Esophagus muscularis mucosa (tissue), 4 donors: ENCODE data around the gene URM1. TPM values are rescaled to one million over a fixed set of nuclear protein-coding genes. Genes with fewer than 3 reads are reported as not detected.
"Not testable (repeated sequence)": the region's sequence is repeated elsewhere in the genome, so short reads cannot be mapped to it uniquely, and the experiment has no call there.

ENCODE experiments used
- DNase-seq: peaks from one replicate; pipeline ENCODE4 v3.0.0-alpha.2; 2017; ENCODE audit errors: extremely low spot score
- H3K27ac ChIP-seq, 4 donors: fragments of 200-600 bp; sonication (generic); replicated peaks in 1 of 4; 1 replicate in 3 of 4; 2 replicates in 1 of 4; pipeline ENCODE4 v1.5.1; 2016 to 2019; ENCODE audit warnings: mild to moderate bottlenecking in 1 of 4
- H3K27me3 ChIP-seq, 4 donors: fragments of 200-600 bp; sonication (generic); one replicate each; pipeline versions ENCODE4 v1.5.1 to v1.6.0; 2016 to 2019
- H3K36me3 ChIP-seq, 4 donors: fragments of 200-600 bp; sonication (generic); one replicate each; pipeline ENCODE4 v1.5.1; 2016 to 2019
- H3K4me1 ChIP-seq, 4 donors: fragments of 200-600 bp; sonication (generic); one replicate each; pipeline ENCODE4 v1.5.1; 2016 to 2019
- H3K4me3 ChIP-seq, 4 donors: fragments of 200-600 bp; sonication (generic); 1 replicate in 2 of 4; 2 replicates in 2 of 4; pipeline ENCODE4 v1.5.1; 2016 to 2019; ENCODE audit warnings: mild to moderate bottlenecking in 4 of 4, moderate library complexity in 1 of 4
- H3K9me3 ChIP-seq, 4 donors: fragments of 200-600 bp; sonication (generic); 1 replicate in 3 of 4; 2 replicates in 1 of 4; pipeline ENCODE4 v1.5.1; 2016 to 2019
- CTCF ChIP-seq, 3 experiments: fragments of 200-600 bp in 2 of 3; fragments of 450-650 bp in 1 of 3; sonication (generic) in 2 of 3; IDR thresholded peaks; one replicate each; pipeline ENCODE4 v1.5.1; 2017 to 2019; ENCODE audit warnings: antibody characterized with exemption in 3 of 3, mild to moderate bottlenecking in 2 of 3, moderate library complexity in 1 of 3
- EP300 ChIP-seq: sonication (generic); formaldehyde crosslinking; IDR thresholded peaks from one replicate; pipeline ENCODE4 v1.6.1; 2017; ENCODE audit warnings: antibody characterized with exemption
- POLR2A ChIP-seq: fragments of 450-650 bp; IDR thresholded peaks from one replicate; pipeline ENCODE4 v1.6.1; 2017; ENCODE audit warnings: antibody characterized with exemption, moderate library complexity, mild to moderate bottlenecking, low read depth
- POLR2AphosphoS5 ChIP-seq, 2 donors: sonication (generic); formaldehyde crosslinking; IDR thresholded peaks; one replicate each; pipeline ENCODE4 v1.6.1; 2017; ENCODE audit warnings: antibody characterized with exemption in 2 of 2
- WGBS: methylation state at CpG from one replicate; pipeline ENCODE4 v1.1.5; 2018; 5-methylcytosine and 5-hydroxymethylcytosine counted together
- intact Hi-C: fragments of 100-400 bp; cut with DNase I; formaldehyde crosslinking; loops from one replicate; pipeline ENCODE4 v1.15.1; 2023
- total RNA-seq, 4 donors: library from RNA; depleted of rRNA; stranded (reverse); fragments of >200 nt; gene quantifications; one replicate each; pipeline versions ENCODE4 v1.1.0 to v1.2.1, GENCODE V29; 2016

The URM1 gene
- total RNA-seq, 4 donors from 2014 or later: 25.3 to 36.8 (median 28.3) TPM

- Histone ChIP-seq H3K4me1 (peaks cover under 1 to 10% (median 9%) of the 10 kb centered on the region in 4 donors), H3K27me3 (no peaks in the 10 kb centered on the region), H3K27ac (no peak overlapping the region), H3K4me3 (no peak overlapping the region), H3K36me3 (peaks cover 0 to 41% (median 34%) of the 10 kb centered on the region in 4 donors), H3K9me3 (no peaks in the 10 kb centered on the region)
- no peak for TF ChIP-seq CTCF (IDR thresholded peaks at IDR 0.05)
- no peak for TF ChIP-seq POLR2A
- no peak for TF ChIP-seq EP300
- TF ChIP-seq POLR2AphosphoS5 (IDR thresholded peaks at IDR 0.05): no peak
- DNase-seq: no peak
- WGBS: no CpG with 5 or more reads among the region's 2 CpGs
- intact Hi-C loops: no loop called here
Measured at GRCh38 chr9:128335914-128336313, 35.3 kb upstream of the URM1 start.

- Histone ChIP-seq H3K27me3 (no peaks in the 10 kb centered on the region), H3K36me3 (peaks cover 2 to 30% (median 25%) of the 10 kb centered on the region in 4 donors), H3K4me1 (peaks cover 4 to 26% (median 20%) of the 10 kb centered on the region in 4 donors), H3K9me3 (no peaks in the 10 kb centered on the region), H3K4me3 (no peak overlapping the region), H3K27ac (no peak overlapping the region)
- intact Hi-C loops: no loop called here
- no peak for DNase-seq
- no peak for TF ChIP-seq POLR2AphosphoS5 (IDR thresholded peaks at IDR 0.05)
- no peak for TF ChIP-seq EP300
- no peak for TF ChIP-seq CTCF (IDR thresholded peaks at IDR 0.05)
- no peak for TF ChIP-seq POLR2A
- WGBS: 94% methylated on average over 7 of the region's 7 CpGs
Measured at GRCh38 chr9:128337936-128338335, 33.2 kb upstream of the URM1 start.

DNA sequence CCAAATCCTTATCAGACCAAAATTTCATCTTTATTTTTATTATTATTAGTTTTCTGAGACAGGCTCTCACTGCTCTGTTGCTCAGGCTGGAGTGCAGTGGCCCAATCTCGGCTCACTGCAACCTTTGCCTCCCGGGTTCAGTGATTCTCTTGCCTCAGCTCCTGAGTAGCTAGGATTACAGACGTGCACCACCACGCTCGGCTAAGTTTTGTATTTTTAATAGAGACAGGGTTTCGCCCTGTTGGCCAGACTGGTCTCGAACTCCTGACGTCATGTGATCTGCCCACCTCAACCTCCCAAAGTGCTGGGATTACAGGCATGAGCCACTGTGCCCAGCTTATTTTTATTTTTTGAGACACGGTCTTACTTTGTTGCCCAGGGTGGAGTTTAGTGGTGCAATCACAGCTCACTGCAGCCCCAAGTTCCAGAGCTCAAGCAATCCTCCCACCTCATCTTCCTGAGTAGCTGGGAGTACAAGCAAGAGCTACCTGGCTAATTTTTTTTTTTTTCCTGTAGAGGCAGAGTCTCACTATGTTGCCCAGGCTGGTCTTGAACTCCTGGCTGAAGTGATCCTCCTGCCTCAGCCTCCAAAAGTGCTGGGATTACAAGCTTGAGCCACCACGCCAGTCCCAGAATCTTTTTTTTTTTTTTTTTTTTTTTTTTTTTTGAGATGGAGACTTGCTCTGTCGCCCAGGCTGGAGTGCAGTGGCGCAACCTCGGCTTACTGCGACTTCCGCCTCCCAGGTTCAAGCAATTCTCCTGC lies 32.1 kb upstream of the URM1 start:
- 94% methylated on average over 15 of the region's 15 CpGs for WGBS
- H3K27me3 ChIP-seq, H3K4me3 ChIP-seq, H3K9me3 ChIP-seq, DNase-seq, H3K27ac ChIP-seq, intact Hi-C loops: not testable (repeated sequence)
- Histone ChIP-seq H3K4me1 (peaks cover 4 to 26% (median 20%) of the 10 kb centered on the region in 4 donors), H3K36me3 (peaks cover 13 to 30% (median 26%) of the 10 kb centered on the region in 4 donors)

GRCh38 chr9:128339761-128340690 lies 31.1 kb upstream of the URM1 start, which contains the start of gene SLC27A4:
Gene SLC27A4, plus strand, starts transcription at chr9:128340527. Its CDS starts 2,606 bp downstream, at chr9:128343133.
- intact Hi-C loops: no loop called here
- no peak for DNase-seq
- WGBS: 65% methylated on average over 5 of the region's 75 CpGs

More at GRCh38 chr9:128339761-128340690, 31.1 kb upstream of the URM1 start, which contains the start of gene SLC27A4:
- Histone ChIP-seq H3K9me3 (no peaks in the 10 kb centered on the region), H3K4me3 (peak within 1 kb of the TSS; percentile 77 to 97 (median 90)), H3K27ac (peak within 1 kb of the TSS; percentile 80 to 87 (median 85)), H3K4me1 (peaks cover 4 to 26% (median 20%) of the 10 kb centered on the region in 4 donors), H3K36me3 (peaks cover 23 to 31% (median 29%) of the 10 kb centered on the region in 4 donors), H3K27me3 (no peaks in the 10 kb centered on the region)
- peak; percentile 16 to 39 for TF ChIP-seq POLR2AphosphoS5 (IDR thresholded peaks at IDR 0.05)
- no peak for TF ChIP-seq EP300
- TF ChIP-seq CTCF (IDR thresholded peaks at IDR 0.05): peak in 1 of 3 experiments; percentile 29
